Measurements from ENCODE around the gene MYO1D.
"Not testable (repeated sequence)": the region's sequence is repeated elsewhere in the genome, so short reads cannot be mapped to it uniquely, and the experiment has no call there.

MYO1D gene

GRCh38 chr17:32771396-32771795 lies 105.5 kb downstream of the MYO1D start:
- no peak for DNase-seq

DNA sequence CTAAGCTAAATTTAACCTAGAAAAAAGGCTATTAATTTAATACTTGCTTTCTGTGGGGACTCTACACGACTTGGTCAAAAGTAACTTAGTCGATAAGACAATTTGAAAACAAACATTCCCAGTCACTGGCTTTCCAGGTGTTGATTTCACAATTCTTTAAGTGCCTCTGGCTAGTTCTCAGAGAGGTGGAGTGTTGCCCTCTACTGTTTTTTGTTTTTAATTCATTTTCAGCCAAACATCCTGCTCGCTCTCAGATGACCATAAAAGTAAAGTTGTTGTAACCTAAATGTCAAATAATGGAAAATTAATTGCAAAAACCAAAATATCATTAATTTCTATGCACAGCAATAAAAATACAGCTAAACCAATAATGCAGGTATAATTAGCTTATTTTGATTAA lies 107.1 kb downstream of the MYO1D start:
- peak; percentile 8 for DNase-seq

DNA sequence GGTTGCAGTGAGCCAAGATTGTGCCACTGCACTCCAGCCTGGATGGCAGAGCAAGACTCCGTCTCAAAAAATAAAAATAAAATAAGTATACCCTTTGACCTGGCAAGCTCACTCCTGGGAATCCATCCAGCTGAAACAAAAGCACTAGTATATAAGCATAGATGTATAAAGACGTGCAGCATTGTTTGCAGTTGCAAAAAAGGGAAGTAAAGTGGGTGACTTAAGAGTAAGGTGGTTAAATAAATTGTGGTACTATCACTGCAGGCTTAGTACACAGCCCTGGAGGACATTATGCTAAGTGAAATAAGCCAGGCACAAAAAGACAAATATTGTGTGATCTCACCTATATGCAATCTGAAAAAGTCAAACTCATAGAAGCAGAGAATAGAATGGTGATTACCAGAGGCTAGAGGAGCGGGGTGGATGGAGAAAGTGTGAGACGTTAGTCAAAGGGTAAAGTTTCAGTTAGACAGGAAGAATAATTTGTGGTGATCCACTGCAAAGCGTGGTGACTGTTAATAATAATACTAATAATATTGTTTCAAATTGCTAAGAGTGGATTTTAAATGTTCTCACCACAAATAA lies 113.0 kb downstream of the MYO1D start:
- DNase-seq, result no peak

DNA sequence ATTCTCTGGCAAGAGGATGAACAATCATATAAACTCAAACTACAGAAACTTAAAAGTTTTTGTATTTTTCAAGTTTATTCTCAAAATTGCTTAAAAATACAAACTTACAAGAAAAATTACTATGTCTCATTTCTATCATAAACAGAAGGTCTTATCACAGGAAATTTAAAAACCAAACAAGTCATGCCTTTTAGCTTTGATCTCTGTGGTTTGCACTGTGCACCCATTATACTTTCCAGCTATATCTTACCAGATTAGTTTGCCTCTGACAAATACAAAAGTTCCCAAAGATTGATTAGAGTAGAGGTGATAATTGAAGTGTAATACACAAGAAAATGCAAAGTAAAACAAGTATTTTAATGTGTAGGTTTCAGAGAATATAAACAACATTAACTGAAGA lies 117.4 kb downstream of the MYO1D start:
- no peak for DNase-seq

- no peak for DNase-seq
These were observed 119.0 kb downstream of the MYO1D start for GRCh38 chr17:32757963-32758362.

DNA sequence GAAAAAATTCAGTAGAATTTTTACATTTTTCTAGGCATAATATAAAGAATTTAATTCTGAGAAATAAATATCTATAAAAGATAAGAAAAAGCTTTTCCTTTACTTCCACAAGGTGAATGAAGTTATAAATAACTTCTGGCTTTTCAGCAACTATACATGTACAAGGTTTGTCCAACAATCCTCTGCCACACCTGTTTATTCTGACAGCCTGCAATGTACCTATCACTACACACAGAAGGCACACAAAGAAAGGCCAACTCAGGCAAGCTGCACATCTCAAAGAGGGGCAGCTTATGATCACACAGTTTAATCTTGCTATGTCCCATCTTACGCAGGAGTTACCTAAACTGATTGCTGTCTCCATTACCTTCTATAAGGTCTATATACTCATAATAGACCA lies 120.2 kb downstream of the MYO1D start:
- DNase-seq, result no peak

DNA sequence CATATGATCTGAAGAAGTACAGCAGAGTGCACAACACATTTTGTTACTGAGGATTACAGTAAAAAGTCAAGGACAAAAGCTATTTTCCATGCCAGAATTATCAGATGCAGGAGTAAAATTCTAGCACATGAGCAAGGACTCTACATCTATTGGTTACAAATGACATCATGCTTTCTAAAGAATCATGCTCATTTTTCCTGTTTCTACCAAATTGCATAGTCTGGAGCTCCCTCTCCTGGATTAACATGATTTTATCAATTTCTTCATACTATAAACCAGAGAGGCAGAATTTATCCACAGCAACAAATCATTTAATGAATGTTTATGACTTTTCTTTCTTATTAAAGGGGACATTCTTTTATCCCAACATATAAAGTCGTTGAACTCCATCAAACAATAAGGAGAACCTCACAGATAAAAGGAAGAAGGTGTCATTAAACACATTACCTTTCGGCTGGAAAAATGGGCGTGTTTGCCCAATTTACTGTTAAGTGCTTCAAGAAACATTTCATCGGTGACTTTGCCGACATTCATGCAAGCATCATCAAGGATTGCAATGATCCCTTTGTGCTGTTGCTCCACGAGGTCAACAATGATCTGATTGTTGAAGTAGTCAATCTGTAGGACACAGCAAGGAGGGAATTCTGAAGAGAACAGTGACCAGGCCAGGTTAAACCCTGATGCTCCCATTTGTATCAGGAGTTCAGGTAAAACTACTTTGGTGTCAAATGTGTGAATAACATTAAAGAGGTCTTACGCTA lies 121.7 kb downstream of the MYO1D start:
- DNase-seq, result peak; percentile 51

- DNase-seq, result no peak
These were observed 124.0 kb downstream of the MYO1D start for GRCh38 chr17:32752934-32753333.

DNA sequence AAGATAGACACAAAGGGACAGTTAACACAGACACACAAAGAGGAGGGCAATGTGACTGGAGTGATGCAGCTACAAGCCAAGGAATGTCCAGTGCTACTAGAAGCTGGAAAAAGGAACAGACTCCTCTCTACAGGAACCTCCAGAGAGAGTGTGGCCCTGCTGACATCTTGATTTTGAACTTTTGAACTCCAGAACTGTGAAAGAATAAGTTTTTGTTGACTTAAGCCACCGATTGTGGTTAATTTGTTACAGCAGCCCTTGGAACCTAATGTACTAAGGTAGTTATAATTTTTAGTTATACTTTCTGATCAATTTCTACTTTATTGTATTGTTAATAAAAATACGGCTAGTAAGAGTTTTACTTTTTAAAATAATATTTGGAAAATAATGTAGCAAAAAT lies 129.1 kb downstream of the MYO1D start:
- no peak for DNase-seq

GRCh38 chr17:32746698-32747097 lies 130.2 kb downstream of the MYO1D start:
- DNase-seq, result no peak

DNA sequence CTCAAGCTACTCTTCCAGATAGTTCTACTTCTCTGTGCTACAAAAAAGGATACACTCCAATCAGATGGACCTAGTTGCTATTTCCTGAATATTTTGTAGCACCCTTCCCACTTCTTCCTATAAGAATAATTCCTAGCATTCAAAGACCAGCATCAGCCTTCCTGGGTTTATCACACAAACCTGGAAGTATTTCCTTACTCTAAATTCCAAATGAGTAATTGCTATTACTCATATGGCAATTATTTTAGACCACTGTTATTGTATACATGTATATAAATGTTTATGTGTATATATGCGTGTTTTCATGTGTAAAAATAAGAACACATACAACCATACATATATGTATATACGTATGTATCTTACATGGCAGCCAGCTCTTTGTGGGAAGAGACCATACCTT lies 130.6 kb downstream of the MYO1D start:
- no peak for DNase-seq

DNA sequence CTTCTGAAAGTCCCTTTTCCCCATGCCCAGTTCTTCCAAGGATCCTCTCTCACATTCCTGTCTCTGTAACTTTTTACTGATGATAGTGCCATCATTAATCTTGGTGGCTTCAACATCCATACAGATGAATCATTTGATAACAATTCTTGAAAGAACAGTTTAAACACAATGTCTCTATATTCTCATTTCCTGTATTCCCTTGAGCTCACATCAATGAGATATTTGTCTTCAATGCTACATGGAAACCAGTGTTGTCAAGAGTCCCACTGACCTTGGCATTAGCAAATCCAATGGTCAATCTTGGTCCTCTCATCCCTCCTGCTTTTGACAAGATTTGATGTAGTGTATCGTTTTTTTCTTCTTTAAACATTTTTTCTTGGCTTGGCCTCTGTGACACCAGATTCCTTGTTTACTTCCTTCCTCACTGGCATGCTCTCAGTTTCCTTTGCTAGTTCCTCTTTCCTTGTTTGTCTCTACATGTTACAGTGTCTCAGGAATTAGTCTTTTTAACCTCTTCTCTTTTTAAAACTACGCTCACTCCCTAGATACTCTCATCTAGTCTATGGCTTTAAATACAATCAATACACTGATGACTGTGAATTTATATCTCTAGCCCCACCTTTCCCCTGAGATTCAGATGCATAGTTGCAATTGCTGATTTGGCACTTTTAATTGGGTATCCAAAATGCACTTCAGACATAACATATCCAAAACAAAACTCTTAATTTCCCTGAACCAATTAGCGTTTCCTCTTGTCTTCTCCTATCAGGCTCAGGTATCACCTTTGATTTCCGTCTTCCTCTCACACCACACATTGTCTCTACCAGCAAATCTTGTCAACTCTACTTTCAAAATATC lies 134.0 kb downstream of the MYO1D start:
- no peak for DNase-seq

DNA sequence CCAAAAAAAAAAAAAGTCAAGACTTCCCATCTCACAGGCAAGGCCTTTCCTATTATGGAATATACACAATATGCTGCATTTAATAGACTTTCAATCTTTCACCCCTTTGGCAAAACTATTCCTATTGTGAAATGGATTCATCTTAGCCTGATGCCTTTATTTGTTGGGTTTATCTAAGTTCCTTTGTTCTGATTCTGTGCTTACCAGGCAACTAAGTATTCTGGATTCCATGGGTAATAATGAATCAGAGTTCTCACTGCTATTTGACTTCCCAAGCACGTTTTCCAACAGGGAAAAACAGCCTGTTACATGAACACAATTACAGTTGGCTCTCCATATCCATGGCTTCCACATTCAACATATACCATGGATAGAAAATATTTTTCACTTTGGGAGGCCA lies 135.5 kb downstream of the MYO1D start:
- no peak for DNase-seq

DNA sequence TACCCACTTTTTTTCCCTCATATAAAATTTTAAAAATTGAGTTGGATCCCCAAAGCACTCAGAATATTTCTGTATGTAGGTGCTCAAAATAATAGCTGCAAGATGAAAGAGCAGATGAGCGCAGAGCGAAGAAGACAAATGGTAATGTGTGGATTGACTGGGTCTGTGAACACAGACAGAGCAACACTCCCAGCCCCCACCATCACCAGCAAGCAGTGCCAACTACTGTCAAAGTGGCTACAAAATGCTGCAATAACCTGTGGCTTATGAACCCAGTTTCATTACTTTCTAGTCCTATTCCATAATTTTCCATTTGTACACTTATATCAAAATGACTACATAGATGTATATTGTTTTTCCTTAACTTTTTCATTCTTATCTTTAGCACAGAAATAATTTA lies 137.2 kb downstream of the MYO1D start:
- DNase-seq, result no peak

DNA sequence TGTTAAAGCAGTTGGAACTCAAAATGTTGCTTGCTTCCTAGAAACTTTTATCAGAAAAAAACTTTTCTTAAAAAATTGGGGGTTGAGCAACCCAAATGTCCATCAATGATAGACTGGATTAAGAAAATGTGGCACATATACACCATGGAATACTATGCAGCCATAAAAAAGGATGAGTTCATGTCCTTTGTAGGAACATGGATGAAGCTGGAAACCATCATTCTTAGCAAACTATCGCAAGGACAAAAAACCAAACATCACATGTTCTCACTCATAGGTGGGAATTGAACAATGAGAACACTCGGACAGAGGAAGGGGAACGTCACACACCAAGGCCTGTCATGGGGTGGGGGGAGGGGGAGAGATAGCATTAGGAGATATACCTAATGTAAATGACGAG lies 137.8 kb downstream of the MYO1D start:
- DNase-seq, result not testable (repeated sequence)

DNA sequence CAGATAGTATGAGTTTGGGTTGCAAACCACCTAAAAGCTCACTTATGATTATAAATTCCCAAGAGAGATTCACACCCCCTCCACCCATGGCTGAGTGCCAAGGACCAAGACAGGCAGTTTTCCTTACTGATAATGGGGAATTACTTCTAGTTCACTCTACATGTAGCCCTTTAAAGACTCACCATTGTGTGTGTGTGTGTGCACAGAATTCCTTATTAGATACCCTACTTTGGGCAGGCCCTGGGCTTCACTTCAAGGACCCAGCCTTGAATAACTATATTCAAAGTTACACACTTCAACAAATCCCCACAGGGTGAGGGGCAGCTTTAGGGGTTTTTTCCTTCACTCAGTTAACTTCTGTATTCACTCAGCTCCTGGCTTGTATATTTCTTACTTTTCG lies 143.5 kb downstream of the MYO1D start:
- DNase-seq, result no peak

GRCh38 chr17:32732900-32733299 lies 144.0 kb downstream of the MYO1D start:
- DNase-seq, result no peak

GRCh38 chr17:32732296-32732642 lies 144.7 kb downstream of the MYO1D start:
- DNase-seq, result no peak

DNA sequence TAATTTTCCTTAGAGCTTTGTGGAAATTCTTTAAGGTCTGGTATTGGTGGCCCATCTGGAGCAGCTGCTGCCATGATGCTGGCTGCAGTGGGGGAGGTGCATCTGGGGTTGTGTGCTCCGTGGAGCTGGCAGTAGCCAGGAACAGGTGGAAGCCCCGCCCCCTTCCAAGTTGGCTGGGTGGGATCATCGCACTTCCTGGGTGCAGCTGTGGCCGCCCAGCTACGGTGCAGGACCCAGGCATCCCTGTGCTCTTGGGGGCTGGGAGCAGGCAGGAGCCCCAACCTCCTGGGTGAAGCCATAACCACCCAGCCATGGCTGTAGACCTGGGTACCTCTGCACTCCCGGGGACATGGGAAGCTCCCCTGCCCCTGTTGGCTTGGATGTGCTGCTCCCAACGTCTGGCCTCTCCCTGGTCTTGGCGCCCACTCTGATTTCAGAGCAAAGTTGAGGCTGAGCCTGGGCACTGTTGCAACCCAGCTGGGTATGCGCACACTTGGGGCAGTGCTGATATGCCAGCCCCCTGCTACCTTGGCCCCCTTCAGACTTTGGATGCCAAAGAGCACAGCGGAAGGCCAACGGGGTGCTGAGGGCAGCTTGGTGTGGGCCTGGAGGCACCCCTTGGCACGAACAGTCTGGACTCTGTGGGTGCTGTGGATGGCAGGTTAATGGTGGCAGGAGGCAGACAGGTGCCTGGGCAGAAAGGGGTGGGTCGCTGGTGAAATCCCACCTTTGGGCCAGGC lies 145.2 kb downstream of the MYO1D start:
- no peak for DNase-seq

DNA sequence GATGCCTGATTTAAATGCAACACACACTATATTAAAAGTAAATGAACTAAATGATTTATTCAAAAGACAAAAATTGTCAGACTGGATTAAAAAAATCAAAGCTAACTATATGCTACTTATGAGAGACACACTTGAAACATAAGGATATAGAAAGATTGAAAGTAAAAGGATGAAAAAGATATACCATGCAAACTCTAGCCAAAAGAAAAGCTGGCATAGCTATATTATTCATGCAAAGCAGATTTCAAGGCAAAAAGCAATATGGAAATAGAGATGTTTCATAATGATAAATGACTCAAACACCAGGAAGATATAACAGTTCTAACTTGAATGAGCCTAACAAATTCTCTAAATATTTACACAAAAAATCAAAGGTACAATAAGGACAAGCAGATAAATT lies 149.2 kb downstream of the MYO1D start:
- DNase-seq, result no peak

DNA sequence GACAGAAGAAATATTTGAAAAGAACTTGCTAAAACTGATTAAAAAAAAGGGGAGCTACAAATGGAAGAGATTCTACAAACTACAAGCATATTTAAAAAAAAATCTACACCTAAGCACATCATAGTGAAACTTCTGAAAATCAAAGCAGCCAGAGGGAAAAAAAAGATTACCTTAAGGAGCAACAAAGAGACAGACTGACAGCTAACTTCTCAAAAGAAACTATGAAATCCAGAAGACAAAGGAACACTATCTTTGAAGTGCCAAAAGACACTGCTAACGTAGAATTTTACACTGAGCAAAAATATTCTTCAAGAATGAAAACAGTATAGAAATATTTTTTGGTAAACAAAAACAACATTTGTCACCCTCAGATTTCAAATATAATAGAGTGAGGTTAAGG lies 151.2 kb downstream of the MYO1D start:
- no peak for DNase-seq

DNA sequence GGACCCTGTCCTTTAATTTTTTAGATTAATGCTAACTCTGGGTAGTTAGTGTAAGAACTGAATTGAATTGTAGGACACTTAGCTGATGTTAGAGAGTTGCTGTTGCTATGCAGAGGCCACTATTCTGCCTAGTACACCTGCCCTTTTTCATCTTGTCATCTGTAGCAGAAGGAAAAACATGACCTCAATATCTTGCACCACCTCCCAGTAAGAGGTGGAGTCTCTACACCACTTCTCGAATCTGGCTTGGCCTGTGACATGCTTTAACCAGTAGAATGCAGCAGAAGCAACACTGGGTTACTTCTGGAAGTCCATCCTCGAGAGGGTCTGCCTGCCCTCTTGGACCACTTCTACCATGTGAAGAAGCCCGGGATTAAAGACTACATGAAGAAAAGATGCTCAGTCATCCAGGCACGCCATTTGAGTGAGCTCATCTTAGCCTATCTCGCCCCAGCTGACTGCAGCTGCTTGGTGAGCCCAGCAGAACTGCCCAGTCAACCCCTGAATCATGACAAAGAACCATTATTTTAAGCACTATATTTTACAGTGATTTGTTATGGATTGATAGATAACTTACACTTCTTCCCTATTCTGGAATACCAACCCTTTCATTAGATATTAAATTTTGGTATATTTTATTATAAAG lies 153.5 kb downstream of the MYO1D start:
- no peak for DNase-seq

GRCh38 chr17:32722733-32723132 lies 154.2 kb downstream of the MYO1D start:
- DNase-seq, result no peak

Measured in NCI-H2171 (cell line).